GM13976 (cell line): ENCODE results near the gene IGF1R.
"Not testable (repeated sequence)": the region's sequence is repeated elsewhere in the genome, so short reads cannot be mapped to it uniquely, and the experiment has no call there.

Experiments
- DNase-seq: peaks from one replicate; pipeline ENCODE4 v3.0.0; 2012; ENCODE audit warnings: low spot score
- in situ Hi-C: fragments of 300-500 bp; cut with MboI; formaldehyde crosslinking; loops from one replicate; pipeline ENCODE4 v1.12.0; 2022; ENCODE audit warnings: low sequenced_read_pairs, mixed read lengths, inconsistent platforms; ENCODE audit not compliant: unreplicated experiment
- TF ChIP-seq, protein P1 (sequence below): IDR thresholded peaks from 2 replicates; pipeline ENCODE4 v1.5.1; 2012; ENCODE audit warnings: borderline replicate concordance, mild to moderate bottlenecking; ENCODE audit not compliant: insufficient read depth; ENCODE audit errors: extremely low read depth, missing control alignments, control extremely low read depth

IGF1R gene

DNA sequence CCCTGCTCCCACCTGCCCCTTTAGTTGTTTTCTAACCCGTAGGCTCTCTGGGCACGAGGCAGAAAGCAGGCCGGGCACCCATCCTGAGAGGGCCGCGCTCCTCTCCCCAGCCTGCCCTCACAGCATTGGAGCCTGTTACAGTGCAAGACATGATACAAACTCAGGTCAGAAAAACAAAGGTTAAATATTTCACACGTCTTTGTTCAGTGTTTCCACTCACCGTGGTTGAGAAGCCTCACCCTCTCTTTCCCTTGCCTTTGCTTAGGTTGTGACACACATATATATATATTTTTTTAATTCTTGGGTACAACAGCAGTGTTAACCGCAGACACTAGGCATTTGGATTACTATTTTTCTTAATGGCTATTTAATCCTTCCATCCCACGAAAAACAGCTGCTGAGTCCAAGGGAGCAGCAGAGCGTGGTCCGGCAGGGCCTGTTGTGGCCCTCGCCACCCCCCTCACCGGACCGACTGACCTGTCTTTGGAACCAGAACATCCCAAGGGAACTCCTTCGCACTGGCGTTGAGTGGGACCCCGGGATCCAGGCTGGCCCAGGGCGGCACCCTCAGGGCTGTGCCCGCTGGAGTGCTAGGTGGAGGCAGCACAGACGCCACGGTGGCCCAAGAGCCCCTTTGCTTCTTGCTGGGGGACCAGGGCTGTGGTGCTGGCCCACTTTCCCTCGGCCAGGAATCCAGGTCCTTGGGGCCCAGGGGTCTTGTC, 310.7 kb downstream of the IGF1R start:
- in situ Hi-C loops: no loop called here
- DNase-seq: no peak
- TF ChIP-seq, protein P1, sequence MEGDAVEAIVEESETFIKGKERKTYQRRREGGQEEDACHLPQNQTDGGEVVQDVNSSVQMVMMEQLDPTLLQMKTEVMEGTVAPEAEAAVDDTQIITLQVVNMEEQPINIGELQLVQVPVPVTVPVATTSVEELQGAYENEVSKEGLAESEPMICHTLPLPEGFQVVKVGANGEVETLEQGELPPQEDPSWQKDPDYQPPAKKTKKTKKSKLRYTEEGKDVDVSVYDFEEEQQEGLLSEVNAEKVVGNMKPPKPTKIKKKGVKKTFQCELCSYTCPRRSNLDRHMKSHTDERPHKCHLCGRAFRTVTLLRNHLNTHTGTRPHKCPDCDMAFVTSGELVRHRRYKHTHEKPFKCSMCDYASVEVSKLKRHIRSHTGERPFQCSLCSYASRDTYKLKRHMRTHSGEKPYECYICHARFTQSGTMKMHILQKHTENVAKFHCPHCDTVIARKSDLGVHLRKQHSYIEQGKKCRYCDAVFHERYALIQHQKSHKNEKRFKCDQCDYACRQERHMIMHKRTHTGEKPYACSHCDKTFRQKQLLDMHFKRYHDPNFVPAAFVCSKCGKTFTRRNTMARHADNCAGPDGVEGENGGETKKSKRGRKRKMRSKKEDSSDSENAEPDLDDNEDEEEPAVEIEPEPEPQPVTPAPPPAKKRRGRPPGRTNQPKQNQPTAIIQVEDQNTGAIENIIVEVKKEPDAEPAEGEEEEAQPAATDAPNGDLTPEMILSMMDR: no peak

DNA sequence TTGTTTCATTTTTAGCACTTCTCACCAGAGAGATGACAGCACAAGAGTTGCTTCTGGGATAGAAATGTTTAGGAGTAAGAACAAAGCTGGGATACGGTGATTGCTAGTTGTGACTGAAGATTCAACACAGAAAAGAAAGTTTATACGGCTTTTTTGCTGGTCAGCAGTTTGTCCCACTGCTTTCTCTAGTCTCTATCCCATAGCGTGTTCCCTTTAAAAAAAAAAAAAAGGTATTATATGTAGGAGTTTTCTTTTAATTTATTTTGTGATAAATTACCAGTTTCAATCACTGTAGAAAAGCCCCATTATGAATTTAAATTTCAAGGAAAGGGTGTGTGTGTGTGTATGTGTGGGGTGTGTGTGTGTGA, 311.3 kb downstream of the IGF1R start:
- in situ Hi-C loops: no loop called here
- TF ChIP-seq, protein P1: no peak
- DNase-seq: no peak

DNA sequence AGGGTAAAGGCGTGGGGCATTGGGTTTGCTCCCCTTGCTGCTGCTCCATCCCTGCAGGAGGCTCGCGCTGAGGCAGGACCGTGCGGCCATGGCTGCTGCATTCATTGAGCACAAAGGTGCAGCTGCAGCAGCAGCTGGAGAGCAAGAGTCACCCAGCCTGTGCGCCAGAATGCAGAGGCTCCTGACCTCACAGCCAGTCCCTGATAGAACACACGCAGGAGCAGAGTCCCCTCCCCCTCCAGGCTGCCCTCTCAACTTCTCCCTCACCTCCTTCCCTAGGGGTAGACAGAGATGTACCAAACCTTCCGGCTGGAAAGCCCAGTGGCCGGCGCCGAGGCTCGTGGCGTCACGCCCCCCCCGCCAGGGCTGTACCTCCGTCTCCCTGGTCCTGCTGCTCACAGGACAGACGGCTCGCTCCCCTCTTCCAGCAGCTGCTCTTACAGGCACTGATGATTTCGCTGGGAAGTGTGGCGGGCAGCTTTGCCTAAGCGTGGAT, 312.3 kb downstream of the IGF1R start:
- DNase-seq: no peak
- in situ Hi-C loops: no loop called here
- TF ChIP-seq, protein P1: no peak

DNA sequence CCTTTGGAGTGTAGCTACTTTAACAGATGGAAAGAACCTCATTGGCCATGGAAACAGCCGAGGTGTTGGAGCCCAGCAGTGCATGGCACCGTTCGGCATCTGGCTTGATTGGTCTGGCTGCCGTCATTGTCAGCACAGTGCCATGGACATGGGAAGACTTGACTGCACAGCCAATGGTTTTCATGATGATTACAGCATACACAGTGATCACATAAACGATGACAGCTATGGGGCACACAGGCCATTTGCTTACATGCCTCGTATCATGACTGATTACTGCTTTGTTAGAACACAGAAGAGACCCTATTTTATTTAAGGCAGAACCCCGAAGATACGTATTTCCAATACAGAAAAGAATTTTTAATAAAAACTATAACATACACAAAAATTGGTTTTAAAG, 315.1 kb downstream of the IGF1R start:
- in situ Hi-C loops: no loop called here
- DNase-seq: no peak
- TF ChIP-seq, protein P1: no peak

DNA sequence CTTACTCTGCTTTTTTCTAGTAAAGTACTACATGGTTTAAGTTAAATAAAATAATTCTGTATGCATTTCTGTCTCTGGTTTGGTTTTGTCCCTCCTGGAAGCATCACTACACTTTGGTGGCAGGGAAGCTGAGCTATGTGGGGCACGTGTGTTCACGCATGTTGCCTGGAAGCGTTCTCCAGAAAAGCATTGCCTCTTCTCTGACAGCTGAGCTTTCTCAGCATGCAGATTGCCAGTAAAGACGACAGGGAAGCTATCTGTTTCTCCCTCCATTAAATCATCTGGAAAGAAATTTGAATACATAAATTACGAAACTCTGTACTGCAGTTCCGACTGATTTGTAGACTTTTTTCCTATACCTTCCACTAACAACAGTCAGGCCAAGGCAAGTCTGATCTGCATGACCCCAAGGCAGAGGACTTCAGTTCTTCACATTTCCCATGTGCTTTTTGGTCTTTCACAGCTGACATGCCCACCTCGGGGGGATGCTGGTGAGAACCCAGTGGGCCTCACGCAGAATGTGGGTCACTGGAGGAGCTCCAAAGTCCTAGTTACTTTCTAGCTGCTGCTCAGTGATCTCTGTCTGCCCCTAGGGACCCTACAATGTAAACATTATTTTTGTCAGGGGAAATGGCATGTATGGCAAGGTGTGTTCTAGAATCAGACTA, 316.3 kb downstream of the IGF1R start:
- DNase-seq: no peak
- TF ChIP-seq, protein P1: no peak
- in situ Hi-C loops: no loop called here

GRCh38 chr15:98965134-98965491, 316.8 kb downstream of the IGF1R start:
- in situ Hi-C loops, DNase-seq: not testable (repeated sequence)

- TF ChIP-seq, protein P1: no peak
- no peak for DNase-seq
- in situ Hi-C loops: no loop called here
These were observed 317.3 kb downstream of the IGF1R start for GRCh38 chr15:98965597-98965996.
